GM13977 (cell line): ENCODE data around the gene FICD.

Experiments used
- DNase-seq: peaks from one replicate; pipeline ENCODE4 v3.0.0; 2012; ENCODE audit warnings: low spot score
- CTCF ChIP-seq: IDR thresholded peaks from 2 replicates; pipeline ENCODE4 v1.5.1; 2012; ENCODE audit warnings: mild to moderate bottlenecking, control low read depth; ENCODE audit not compliant: insufficient read depth; ENCODE audit errors: extremely low read depth, missing control alignments
- in situ Hi-C: fragments of 300-500 bp; cut with MboI; formaldehyde crosslinking; loops from one replicate; pipeline ENCODE4 v1.12.0; 2022; ENCODE audit warnings: low sequenced_read_pairs, low pct_unique_long_range_greater_than_20kb, mixed read lengths, inconsistent platforms; ENCODE audit not compliant: unreplicated experiment

Gene FICD

GRCh38 chr12:108564724-108565123 is 49.6 kb downstream of the FICD start:
- in situ Hi-C loops: loop anchor here (5.0 kb wide), 2 partner anchors 53 to 238 kb away; no protein-coding TSS in a partner anchor
- TF ChIP-seq CTCF: no peak
- no peak for DNase-seq

GRCh38 chr12:108565146-108565545 is 50.1 kb downstream of the FICD start:
- no peak for DNase-seq
- in situ Hi-C loops: loop anchor here (5.0 kb wide), 1 partner anchor 52 kb away; no protein-coding TSS in a partner anchor
- no peak for TF ChIP-seq CTCF

- no peak for TF ChIP-seq CTCF
- no peak for DNase-seq
Measured at GRCh38 chr12:108565976-108566375, 50.9 kb downstream of the FICD start.

GRCh38 chr12:108566452-108566851 is 51.4 kb downstream of the FICD start:
- in situ Hi-C loops: loop anchor here (5.0 kb wide), 1 partner anchor 51 kb away; no protein-coding TSS in a partner anchor
- no peak for DNase-seq
- no peak for TF ChIP-seq CTCF

More at GRCh38 chr12:108565976-108566375, 50.9 kb downstream of the FICD start:
- in situ Hi-C loops: loop anchor here (5.0 kb wide), 1 partner anchor 51 kb away; no protein-coding TSS in a partner anchor

- in situ Hi-C loops: loop anchor here (5.0 kb wide), 1 partner anchor 50 kb away; no protein-coding TSS in a partner anchor
- TF ChIP-seq CTCF: no peak
- no peak for DNase-seq
Measured at GRCh38 chr12:108567406-108568337, 52.6 kb downstream of the FICD start.

- TF ChIP-seq CTCF: no peak
- peak; percentile 75 for DNase-seq
- in situ Hi-C loops: loop anchor here (5.0 kb wide), 1 partner anchor 49 kb away; no protein-coding TSS in a partner anchor
Measured at GRCh38 chr12:108568338-108569154, 53.5 kb downstream of the FICD start.
